Common myeloid progenitor, CD34-positive (primary cell): ENCODE results near the gene CLEC3A.
"Not testable (repeated sequence)": the region's sequence is repeated elsewhere in the genome, so short reads cannot be mapped to it uniquely, and the experiment has no call there.

Experiments used
- CTCF ChIA-PET: fragments of 350-600 bp; sonication (Branson Sonifier 250); formaldehyde crosslinking; loops from one replicate; lab custom pipeline; 2021; ENCODE audit warnings: antibody characterized with exemption; lab: Charles Lee
- POLR2A ChIA-PET: fragments of 350-600 bp; sonication (Branson Sonifier 250); formaldehyde crosslinking; loops from one replicate; lab custom pipeline; 2021; ENCODE audit warnings: antibody characterized with exemption; lab: Charles Lee
- DNase-seq, 3 donors: peaks; one replicate each; pipeline versions ENCODE4 v3.0.0 to v3.0.0-alpha.2; 2013
- H3K27ac ChIP-seq, 2 experiments: 1 replicate in 1 of 2; 2 replicates in 1 of 2; pipeline ENCODE4 v1.7.0; 2013; ENCODE audit warnings: inconsistent platforms in 2 of 2, low read length in 2 of 2, mild to moderate bottlenecking in 2 of 2, low read depth in 1 of 2, moderate library complexity in 1 of 2; ENCODE audit not compliant: severe bottlenecking in 2 of 2, insufficient read depth in 1 of 2, poor library complexity in 1 of 2
- H3K27me3 ChIP-seq, 5 experiments: replicated peaks in 2 of 5; 1 replicate in 3 of 5; 2 replicates in 2 of 5; pipeline versions ENCODE4 v1.6.1 to v1.7.0; 2013; ENCODE audit warnings: low read length in 4 of 5, mild to moderate bottlenecking in 2 of 5, moderate library complexity in 2 of 5, inconsistent platforms in 1 of 5; ENCODE audit not compliant: insufficient read depth in 5 of 5, control insufficient read depth in 4 of 5
- H3K36me3 ChIP-seq, 4 experiments: 1 replicate in 2 of 4; 2 replicates in 2 of 4; pipeline versions ENCODE4 v1.6.1 to v1.7.0; 2013; ENCODE audit warnings: low read length in 3 of 4, control low read depth in 1 of 4, mild to moderate bottlenecking in 1 of 4; ENCODE audit not compliant: control insufficient read depth in 4 of 4, insufficient read depth in 4 of 4
- H3K4me1 ChIP-seq, 4 experiments: 1 replicate in 3 of 4; 2 replicates in 1 of 4; pipeline versions ENCODE4 v1.6.1 to v1.7.1; 2013; ENCODE audit warnings: low read length in 3 of 4, mild to moderate bottlenecking in 3 of 4, control low read depth in 1 of 4, inconsistent platforms in 1 of 4, moderate library complexity in 1 of 4; ENCODE audit not compliant: control insufficient read depth in 4 of 4, insufficient read depth in 4 of 4; ENCODE audit errors: control extremely low read depth in 1 of 4
- H3K4me3 ChIP-seq, 7 experiments: 1 replicate in 4 of 7; 2 replicates in 3 of 7; pipeline versions ENCODE4 v1.5.1 to v1.7.0; 2013; ENCODE audit warnings: mild to moderate bottlenecking in 7 of 7, low read length in 6 of 7, moderate library complexity in 6 of 7, inconsistent platforms in 2 of 7, low read depth in 2 of 7, control low read depth in 1 of 7; ENCODE audit not compliant: insufficient read depth in 4 of 7, control insufficient read depth in 1 of 7; ENCODE audit errors: extremely low read depth in 1 of 7
- H3K9me3 ChIP-seq, 5 experiments: 1 replicate in 4 of 5; 2 replicates in 1 of 5; pipeline versions ENCODE4 v1.6.1 to v1.7.1; 2013; ENCODE audit warnings: low read length in 4 of 5, mild to moderate bottlenecking in 2 of 5, inconsistent platforms in 1 of 5, low read depth in 1 of 5, moderate library complexity in 1 of 5; ENCODE audit not compliant: control insufficient read depth in 4 of 5, insufficient read depth in 2 of 5; ENCODE audit errors: control extremely low read depth in 1 of 5
- WGBS: methylation state at CpG from one replicate; pipeline ENCODE4 v1.1.5; 2013; ENCODE audit not compliant: insufficient coverage; 5-methylcytosine and 5-hydroxymethylcytosine counted together

The CLEC3A gene

GRCh38 chr16:78050734-78051400 is 28.5 kb downstream of the CLEC3A start:
- DNase-seq, result no peak
- H3K9me3 ChIP-seq, result no peaks in the 10 kb centered on the region
- H3K27ac ChIP-seq, result no peak overlapping the region
- no peaks in the 10 kb centered on the region for H3K4me1 ChIP-seq
- CTCF ChIA-PET, result interaction anchor here (0.6 kb wide), 1 partner anchor 78 kb away, joined by 4 read pairs; no protein-coding TSS in a partner anchor
- 100% methylated on average over 1 of the region's 2 CpGs for WGBS
- no peaks in the 10 kb centered on the region for H3K36me3 ChIP-seq
- H3K4me3 ChIP-seq, result no peak overlapping the region
- peaks cover 0 to 11% (median 2%) of the 10 kb centered on the region in 5 experiments for H3K27me3 ChIP-seq
- POLR2A ChIA-PET, result no interaction called here

DNA sequence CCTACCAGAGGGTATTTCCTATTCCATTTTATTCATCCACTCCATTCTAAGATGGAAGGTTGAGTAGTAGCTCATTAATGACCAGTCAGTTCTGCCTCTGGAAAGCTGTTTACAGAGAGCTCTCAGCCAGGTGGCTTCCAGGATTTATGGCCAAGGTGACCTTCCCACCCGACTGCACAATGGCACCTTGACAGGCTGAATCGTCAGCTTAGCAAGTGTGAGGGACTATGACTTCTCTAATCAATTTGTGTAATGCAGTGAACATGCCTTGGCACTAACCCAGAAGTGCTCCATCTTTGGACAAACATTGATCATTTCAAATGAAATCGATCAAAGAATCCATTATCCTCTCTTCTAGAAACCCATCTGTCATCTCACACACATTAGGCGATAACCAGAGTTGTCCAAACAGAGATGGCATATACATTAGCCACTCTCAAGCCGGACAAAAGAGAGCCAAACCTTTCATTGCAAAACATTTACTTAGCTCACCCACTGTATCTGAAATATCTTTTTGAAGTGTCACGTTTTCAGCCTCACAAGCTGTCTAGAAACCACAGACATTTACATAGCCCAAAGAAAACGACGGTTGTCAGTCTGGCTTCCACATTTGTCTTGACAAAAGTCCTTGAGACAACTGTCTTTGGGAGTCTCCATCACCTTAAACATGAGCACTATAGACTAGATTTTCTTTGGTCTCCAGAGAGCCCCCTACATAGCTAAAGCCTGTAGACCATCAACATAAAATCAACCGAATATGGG is 35.6 kb downstream of the CLEC3A start:
- CTCF ChIA-PET, result no interaction called here
- Histone ChIP-seq H3K36me3 (no peaks in the 10 kb centered on the region), H3K4me1 (no peaks in the 10 kb centered on the region), H3K4me3 (no peak overlapping the region), H3K27ac (no peak overlapping the region), H3K9me3 (no peaks in the 10 kb centered on the region), H3K27me3 (peaks cover 0 to 5% (median 0%) of the 10 kb centered on the region in 5 experiments)
- POLR2A ChIA-PET, result no interaction called here
- no peak for DNase-seq
- 91% methylated on average over 9 of the region's 9 CpGs for WGBS

- H3K27ac ChIP-seq, DNase-seq, H3K36me3 ChIP-seq, H3K4me3 ChIP-seq, H3K4me1 ChIP-seq, H3K27me3 ChIP-seq, H3K9me3 ChIP-seq, POLR2A ChIA-PET: not testable (repeated sequence)
- 88% methylated on average over 24 of the region's 25 CpGs for WGBS
- CTCF ChIA-PET, result interaction anchor here (1.3 kb wide), 1 partner anchor 58 kb away, joined by 4 read pairs; no protein-coding TSS in a partner anchor
Measured at GRCh38 chr16:78059806-78060205, 37.5 kb downstream of the CLEC3A start.

DNA sequence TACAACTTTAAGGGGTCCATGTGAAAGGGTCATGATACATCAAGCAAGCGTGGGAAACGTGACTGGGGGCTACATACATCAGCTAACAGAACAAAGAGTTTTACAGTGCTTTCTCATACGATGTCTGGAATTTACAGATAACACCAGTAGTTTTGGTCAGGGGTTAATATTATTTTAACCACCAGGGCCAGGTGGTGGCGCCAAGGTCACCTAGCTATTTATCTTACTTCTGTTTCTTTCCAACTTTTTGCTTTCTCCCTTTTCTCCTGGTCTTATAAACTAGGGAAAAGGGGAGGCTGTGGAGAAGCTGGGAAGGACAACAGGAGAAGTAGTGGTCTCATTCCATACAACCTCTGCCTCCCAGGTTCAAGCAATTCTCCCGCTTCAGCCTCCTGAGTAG is 37.9 kb downstream of the CLEC3A start:
- Histone ChIP-seq H3K27me3 (peaks cover 0 to 10% (median 0%) of the 10 kb centered on the region in 5 experiments), H3K4me1 (no peaks in the 10 kb centered on the region), H3K9me3 (no peaks in the 10 kb centered on the region), H3K4me3 (no peak overlapping the region), H3K36me3 (no peaks in the 10 kb centered on the region), H3K27ac (no peak overlapping the region)
- ChIA-PET CTCF (interaction anchor here (1.3 kb wide), 1 partner anchor 59 kb away, joined by 4 read pairs; no protein-coding TSS in a partner anchor), POLR2A (no interaction called here)
- DNase-seq, result no peak
- 80% methylated on average over 2 of the region's 5 CpGs for WGBS

DNA sequence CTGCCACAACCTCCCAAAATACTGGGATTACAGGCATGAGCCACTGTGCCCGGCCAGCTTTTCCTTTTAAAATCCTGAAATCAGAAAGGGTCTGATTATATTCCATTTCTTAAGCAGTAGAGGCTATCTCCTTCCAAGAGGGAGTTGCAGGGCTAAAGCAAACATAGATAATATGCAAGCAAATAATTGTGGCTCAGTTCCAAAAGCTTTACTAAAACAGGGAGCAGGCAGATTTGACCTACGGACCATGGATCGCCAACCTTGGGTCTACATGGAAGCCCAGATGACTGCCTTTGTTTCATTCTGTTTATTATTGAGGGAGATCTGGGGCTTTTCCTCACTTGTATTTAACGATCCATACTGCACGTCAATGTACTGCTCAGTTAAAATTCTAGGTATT is 38.5 kb downstream of the CLEC3A start:
- Histone ChIP-seq H3K36me3 (no peaks in the 10 kb centered on the region), H3K9me3 (no peaks in the 10 kb centered on the region), H3K4me3 (no peak overlapping the region), H3K4me1 (no peaks in the 10 kb centered on the region), H3K27me3 (peaks cover 0 to 10% (median 0%) of the 10 kb centered on the region in 5 experiments), H3K27ac (no peak overlapping the region)
- DNase-seq, result no peak
- ChIA-PET POLR2A (no interaction called here), CTCF (interaction anchor here (1.3 kb wide), 1 partner anchor 59 kb away, joined by 4 read pairs; no protein-coding TSS in a partner anchor)
- 100% methylated on average over 2 of the region's 5 CpGs for WGBS

- no peak overlapping the region for H3K4me3 ChIP-seq
- H3K27me3 ChIP-seq, result peaks cover 0 to 5% (median 3%) of the 10 kb centered on the region in 5 experiments
- H3K4me1 ChIP-seq, result no peaks in the 10 kb centered on the region
- no peaks in the 10 kb centered on the region for H3K9me3 ChIP-seq
- H3K36me3 ChIP-seq, result no peaks in the 10 kb centered on the region
- DNase-seq, result no peak
- POLR2A ChIA-PET, result no interaction called here
- WGBS, result 100% methylated on average over 2 of the region's 4 CpGs
- CTCF ChIA-PET, result interaction anchor here (1.3 kb wide), 1 partner anchor 14 kb away, joined by 3 read pairs; no protein-coding TSS in a partner anchor
- H3K27ac ChIP-seq, result no peak overlapping the region
Measured at GRCh38 chr16:78065319-78065718, 43.0 kb downstream of the CLEC3A start.

DNA sequence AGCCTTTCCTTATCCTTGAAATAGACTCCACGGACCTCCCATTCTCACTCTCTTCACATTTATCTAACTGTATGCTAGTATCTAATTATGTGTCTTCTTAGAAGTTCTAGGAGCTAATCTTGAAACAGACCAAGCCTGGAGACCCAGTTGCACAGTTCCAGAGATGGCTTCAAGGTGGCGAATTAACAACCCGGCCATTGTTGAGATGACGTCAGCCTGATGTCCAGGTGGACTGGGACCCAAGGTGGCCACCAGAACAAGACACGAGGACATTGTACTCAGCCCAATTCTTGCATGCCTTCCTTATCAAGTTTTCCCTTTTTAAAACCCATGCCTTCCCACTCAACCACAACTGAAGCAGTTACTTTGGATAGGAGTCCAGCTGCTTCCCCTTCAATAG is 47.6 kb downstream of the CLEC3A start:
- H3K9me3 ChIP-seq, result no peaks in the 10 kb centered on the region
- no peak for DNase-seq
- CTCF ChIA-PET, result no interaction called here
- H3K27me3 ChIP-seq, result peaks cover 0 to 21% (median 2%) of the 10 kb centered on the region in 5 experiments
- H3K36me3 ChIP-seq, result no peaks in the 10 kb centered on the region
- H3K27ac ChIP-seq, result no peak overlapping the region
- 100% methylated on average over 4 of the region's 5 CpGs for whole genome bisulfite sequencing
- H3K4me3 ChIP-seq, result no peak overlapping the region
- no peaks in the 10 kb centered on the region for H3K4me1 ChIP-seq
- POLR2A ChIA-PET, result no interaction called here
